ENCODE measurements around the gene CHST12. TPM values are rescaled to one million over a fixed set of nuclear protein-coding genes. Genes with fewer than 3 reads are reported as not detected.

CHST12 gene
- total and polyA plus RNA-seq, 10 of the 15 experiments (the other 5 are each of a cell fraction or from before 2014, with no cell fraction given) = 0.05 to 14.2 (median 3.3) TPM

GRCh38 chr7:2474224-2474623, 70.8 kb downstream of the CHST12 start:
- no peak overlapping the region for H3K4me3 ChIP-seq
- ATAC-seq (no peak), FAIRE-seq (no peak), DNase-seq (ENCODE audit: low read depth, low spot score) (no peak)
- H4K20me1 ChIP-seq (ENCODE audit: control insufficient read depth, insufficient read depth) = no peaks in the 10 kb centered on the region
- ChIA-PET RAD21 (ENCODE audit: unreplicated experiment) (no interaction called here), SMC1A (ENCODE audit: uncharacterized antibody, unreplicated experiment) (no interaction called here), CTCF (no interaction called here), POLR2A (no interaction called here)
- intact Hi-C loops (cut with micrococcal nuclease; ENCODE audit: unreplicated experiment) = no loop called here
- in situ Hi-C loops (cut with MboI) = no loop called here
- H3K27me3 ChIP-seq (replicated peaks in 1 of 2; ENCODE audit: control insufficient read depth in 2 of 2, insufficient read depth in 2 of 2, low read length in 1 of 2) = no peaks in the 10 kb centered on the region
- no peak for TF ChIP-seq MAX (IDR thresholded peaks at IDR 0.05; ENCODE audit: low read depth, low read length)
- TF ChIP-seq HDGF (IDR thresholded peaks at IDR 0.05) = no peak
- TF ChIP-seq, protein P1, sequence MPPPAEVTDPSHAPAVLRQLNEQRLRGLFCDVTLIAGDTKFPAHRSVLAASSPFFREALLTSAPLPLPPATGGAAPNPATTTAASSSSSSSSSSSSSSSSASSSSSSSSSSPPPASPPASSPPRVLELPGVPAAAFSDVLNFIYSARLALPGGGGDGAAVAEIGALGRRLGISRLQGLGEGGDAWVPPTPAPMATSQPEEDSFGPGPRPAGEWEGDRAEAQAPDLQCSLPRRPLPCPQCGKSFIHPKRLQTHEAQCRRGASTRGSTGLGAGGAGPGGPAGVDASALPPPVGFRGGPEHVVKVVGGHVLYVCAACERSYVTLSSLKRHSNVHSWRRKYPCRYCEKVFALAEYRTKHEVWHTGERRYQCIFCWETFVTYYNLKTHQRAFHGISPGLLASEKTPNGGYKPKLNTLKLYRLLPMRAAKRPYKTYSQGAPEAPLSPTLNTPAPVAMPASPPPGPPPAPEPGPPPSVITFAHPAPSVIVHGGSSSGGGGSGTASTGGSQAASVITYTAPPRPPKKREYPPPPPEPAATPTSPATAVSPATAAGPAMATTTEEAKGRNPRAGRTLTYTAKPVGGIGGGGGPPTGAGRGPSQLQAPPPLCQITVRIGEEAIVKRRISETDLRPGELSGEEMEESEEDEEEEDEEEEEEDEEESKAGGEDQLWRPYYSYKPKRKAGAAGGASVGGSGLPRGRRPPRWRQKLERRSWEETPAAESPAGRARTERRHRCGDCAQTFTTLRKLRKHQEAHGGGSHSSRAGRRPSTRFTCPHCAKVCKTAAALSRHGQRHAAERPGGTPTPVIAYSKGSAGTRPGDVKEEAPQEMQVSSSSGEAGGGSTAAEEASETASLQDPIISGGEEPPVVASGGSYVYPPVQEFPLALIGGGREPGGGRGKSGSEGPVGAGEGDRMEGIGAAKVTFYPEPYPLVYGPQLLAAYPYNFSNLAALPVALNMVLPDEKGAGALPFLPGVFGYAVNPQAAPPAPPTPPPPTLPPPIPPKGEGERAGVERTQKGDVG (CRISPR knock-in tag; IDR thresholded peaks at IDR 0.05) = no peak
- TF ChIP-seq ZSCAN29 (IDR thresholded peaks at IDR 0.05) = no peak
- TF ChIP-seq IKZF2 (IDR thresholded peaks at IDR 0.05) = no peak
- no peak for TF ChIP-seq PBX3 (IDR thresholded peaks at IDR 0.05; ENCODE audit: insufficient replicate concordance, low read depth, low read length)
- TF ChIP-seq CREB1 (IDR thresholded peaks at IDR 0.05; ENCODE audit: low read depth) = no peak
- no peak for TF ChIP-seq SMARCA5 (IDR thresholded peaks at IDR 0.05)
- TF ChIP-seq MEF2A (IDR thresholded peaks at IDR 0.05; ENCODE audit: insufficient read depth, low read depth, low read length) = no peak
- H3K9ac ChIP-seq (ENCODE audit: control insufficient read depth, insufficient read depth, low read length) = no peak overlapping the region
- no TSS peak for BruUV-seq (replicated peaks)
- no peaks in the 10 kb centered on the region for H3K79me2 ChIP-seq (ENCODE audit: control insufficient read depth, insufficient read depth, low read length)
- no peaks in the 10 kb centered on the region for H3K9me3 ChIP-seq (replicated peaks; ENCODE audit: control insufficient read depth, insufficient read depth, low read length)
- no peaks in the 10 kb centered on the region for H3K36me3 ChIP-seq (ENCODE audit: control insufficient read depth in 2 of 2, insufficient read depth in 2 of 2, low read length in 1 of 2)
- no peaks in the 10 kb centered on the region for H3K4me1 ChIP-seq (ENCODE audit: control insufficient read depth, insufficient read depth, low read length)
- H2AFZ ChIP-seq (ENCODE audit: control insufficient read depth, low read depth, low read length) = no peak overlapping the region
- 68% methylated on average over 15 of the region's 15 CpGs for WGBS (ENCODE audit: insufficient coverage, insufficient replicate concordance, low lambda C conversion rate, missing lambda C conversion rate)
- H3K4me2 ChIP-seq (ENCODE audit: control insufficient read depth, insufficient read depth) = no peak overlapping the region
- H3K27ac ChIP-seq (ENCODE audit: control insufficient read depth, insufficient read depth) = no peak overlapping the region

Data from GM12878 (cell line).